ENCODE data around the gene TADA1.

Gene TADA1

DNA sequence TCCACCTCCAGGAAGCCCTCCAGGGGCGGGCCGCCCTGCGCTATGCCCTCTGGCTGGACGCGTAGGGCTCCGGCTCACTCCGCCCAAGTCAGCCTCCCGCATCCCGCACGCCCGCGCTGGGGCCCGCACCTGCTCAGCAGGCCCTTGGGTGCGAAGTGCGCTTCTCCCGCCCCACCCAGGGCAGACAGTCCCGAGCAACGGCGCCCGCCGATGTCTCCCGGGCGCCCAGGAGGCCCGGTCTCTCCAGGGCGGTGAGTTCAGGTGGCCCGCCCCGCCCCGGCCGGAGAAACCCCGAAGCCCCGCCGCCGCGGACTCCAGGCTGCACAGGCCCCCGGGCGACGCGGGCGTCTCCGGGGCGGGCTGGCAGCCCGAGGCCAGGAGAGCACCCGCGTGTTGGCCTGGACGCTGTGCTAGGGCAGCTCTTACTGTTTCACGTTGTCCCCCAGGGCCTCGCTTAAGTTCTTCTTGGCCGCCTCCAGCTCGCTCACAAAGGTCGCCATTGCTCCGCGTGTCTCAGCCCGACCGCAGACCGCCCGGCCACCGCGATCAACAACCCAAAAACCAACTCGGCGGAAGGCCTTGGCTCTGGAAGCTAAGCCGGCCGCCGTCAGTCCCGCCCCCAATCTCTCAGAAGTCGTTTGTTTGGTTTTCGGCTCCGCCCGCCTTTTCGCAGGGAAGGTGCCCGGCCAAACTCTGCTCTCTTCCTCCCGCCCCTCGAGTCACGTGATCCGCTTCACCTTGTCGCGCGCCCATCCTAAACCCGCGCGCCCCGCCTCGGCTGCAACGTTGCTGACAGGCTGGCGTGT is at the start of gene TADA1:
Gene TADA1, minus strand, starts transcription at position 531 of the 806 bp plus-strand sequence. Its CDS starts 31 bp downstream, at position 500.
- peak; percentile 97 for DNase-seq

DNA sequence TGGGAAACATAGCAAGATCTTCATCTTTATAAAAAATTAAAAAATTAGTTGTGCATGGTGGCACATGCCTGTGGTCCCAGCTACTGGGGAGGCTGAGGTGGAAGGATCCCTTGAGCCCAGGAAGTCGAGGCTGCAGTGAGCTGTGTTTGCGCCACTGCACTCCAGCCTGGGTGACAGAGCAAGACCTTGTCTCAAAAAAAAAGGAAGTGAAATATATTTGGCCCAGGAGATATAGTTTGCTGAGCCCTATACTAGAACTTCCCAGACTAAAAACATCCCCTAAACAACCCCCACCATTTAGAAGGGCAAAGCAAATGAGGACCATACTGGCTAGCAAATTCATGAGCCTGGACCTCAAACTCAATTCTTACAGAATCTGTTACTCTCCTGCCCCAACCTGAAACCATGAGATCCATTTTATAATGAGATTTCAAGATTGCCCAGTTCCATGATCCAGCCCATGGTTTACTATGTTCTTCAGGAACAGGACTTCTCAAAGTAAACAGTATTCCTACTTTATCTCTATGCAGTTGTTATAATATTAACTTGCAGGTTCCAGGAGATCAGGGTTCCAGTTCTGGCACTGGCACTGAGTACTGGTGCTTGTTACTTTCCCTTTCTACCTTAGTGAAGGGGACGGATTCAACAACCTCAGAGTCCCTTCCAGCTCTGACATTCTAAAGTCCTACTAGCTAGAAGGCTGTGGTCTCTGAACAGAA is 48.9 kb upstream of the TADA1 start:
- no peak for DNase-seq

- peak; percentile 0 to 39 for DNase-seq
These were observed 44.8 kb upstream of the TADA1 start for GRCh38 chr1:166920561-166921475.

- no peak for DNase-seq
These were observed 42.9 kb upstream of the TADA1 start for GRCh38 chr1:166918956-166919316.

DNA sequence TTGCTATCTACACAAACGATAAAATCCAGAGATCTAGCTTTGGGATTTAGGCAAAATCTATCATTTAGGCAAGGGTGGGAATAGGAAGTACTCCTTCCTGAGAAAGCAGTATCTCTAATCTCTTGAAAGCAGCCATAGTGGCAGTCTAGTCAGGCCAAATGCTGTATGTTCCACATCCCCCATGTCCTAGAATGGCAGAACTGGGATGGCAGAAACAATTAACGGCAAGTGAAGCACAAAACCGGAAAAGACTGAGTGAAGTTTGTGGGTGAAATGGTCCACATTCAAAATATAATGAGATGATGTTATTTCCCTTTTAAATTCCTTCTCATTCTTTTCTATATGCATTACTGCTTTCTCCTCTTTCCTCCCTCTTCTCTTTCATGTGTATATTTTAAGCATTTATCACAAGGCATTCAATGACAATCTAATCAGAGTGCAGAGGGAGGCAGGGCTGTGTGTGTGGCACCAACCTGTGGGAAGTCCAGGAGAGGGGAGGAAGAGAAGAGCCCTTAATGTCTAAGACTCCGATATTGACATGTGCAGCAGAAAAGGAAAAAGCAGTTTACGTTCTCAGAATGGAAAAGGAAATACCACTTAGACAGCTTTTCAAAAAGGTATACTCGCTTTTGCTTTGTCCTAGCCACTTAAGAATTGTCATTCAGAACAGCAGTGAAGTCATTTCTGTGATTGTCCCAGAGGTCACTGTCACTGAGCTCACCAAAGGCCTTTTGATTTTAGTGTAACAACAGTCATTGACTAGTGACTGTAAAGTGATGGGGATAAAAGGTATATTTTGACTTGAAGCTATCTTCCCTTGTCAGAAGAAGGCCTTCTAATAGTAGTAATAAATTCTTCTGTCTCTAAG is 42.3 kb upstream of the TADA1 start:
- no peak for DNase-seq

DNA sequence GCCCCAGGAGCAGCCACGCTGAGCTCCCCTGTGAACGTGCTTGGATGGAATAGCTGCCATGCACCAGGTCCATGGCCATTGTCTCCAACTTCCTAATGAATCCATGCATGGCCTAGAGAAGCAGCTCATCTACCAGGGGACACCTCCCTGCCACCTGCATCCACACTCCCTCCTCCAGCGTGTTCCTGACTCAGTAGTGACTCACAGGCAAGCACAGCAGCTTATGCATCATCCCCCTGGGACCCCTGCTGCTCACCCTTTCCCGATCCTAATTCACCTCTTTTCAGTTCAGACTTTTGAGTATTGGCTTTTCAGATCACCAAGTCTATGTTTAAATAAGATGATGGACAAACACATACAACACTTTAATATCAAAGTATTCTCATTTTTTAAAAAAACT is 39.9 kb upstream of the TADA1 start:
- DNase-seq = no peak

DNA sequence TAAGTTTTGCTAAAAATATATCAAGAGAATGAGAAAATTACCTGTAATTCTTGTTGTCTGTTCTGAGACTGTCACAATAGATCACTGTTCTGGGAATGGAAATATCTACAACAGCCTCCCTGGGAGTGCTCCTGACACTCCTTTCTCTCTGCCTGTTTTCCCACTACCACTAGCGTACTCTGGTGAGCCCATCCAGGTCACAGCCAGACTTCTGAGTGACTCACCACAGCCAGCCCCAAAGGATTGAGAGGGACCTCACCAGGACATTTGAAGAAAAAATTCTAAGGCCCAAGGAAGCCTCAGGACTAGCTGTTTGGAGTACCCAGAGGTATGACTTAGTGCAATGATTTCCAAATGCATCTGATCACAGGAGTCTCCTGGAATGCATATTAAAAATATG is 39.0 kb upstream of the TADA1 start:
- no peak for DNase-seq

DNA sequence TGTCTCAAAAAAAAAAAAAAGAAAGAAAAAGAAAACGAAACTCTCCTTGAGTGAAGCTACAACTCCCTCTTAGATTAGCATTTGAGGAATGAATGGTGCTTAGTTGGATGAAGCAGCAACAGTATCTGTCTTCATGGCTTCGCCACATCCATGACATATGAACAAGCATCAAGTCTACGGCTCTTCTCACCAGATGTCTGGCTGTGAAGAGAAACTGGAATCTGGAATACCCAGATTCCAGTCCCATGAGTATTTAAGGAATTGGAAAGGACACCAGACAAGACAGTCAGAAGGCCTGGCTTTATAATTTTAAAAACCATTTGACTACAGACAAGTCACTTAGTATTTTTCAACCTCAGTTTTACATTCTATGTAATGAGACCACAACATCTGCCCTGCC is 38.0 kb upstream of the TADA1 start:
- no peak for DNase-seq

DNA sequence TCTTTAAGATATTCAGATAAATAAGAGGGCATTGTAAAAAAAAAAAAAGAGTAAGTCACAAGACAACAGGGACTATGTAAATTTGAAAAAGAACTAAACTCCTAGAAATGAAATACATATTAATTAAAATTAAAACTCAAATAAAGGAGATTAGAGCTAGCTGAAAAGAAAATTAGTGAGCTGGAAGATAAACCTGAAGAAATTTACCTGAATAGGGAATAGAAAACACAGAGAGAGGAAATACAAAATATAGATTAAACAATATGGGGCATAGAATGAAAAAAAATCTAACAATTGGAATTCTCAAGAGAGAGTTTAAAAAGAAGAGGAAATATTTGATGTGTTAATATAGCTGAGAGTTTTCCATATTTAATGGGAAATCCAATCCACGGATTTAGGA is 35.6 kb upstream of the TADA1 start:
- DNase-seq = no peak

DNA sequence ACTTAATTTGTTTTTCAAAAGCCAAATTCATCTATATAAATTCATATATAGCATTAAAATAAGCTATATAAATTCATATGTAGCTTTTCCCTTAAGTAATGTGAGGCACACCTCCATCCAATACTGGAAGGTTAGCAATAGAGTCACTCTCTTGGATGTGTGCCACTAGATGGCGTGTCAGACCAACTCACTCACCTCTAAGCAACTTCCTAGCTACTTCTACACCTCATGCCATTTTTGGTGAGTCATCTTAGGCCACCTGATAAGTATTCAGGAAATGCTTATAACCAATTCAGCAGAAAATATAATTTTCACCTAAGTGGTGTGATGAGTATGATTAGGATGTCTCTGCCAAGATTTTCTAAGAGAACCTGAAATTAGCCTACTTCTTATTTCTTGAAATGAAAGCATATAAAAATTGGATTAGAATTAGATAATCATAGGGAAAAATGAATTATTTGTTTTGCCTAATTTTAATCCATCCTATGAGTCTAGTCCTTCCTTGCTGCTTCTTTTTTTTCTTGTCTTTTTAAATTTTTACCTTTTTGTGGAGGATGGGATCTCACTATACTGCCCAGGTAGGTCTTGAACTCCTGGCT is 34.4 kb upstream of the TADA1 start:
- peak; percentile 10 to 77 for DNase-seq

GRCh38 chr1:166908942-166909341 is 32.9 kb upstream of the TADA1 start:
- no peak for DNase-seq

DNA sequence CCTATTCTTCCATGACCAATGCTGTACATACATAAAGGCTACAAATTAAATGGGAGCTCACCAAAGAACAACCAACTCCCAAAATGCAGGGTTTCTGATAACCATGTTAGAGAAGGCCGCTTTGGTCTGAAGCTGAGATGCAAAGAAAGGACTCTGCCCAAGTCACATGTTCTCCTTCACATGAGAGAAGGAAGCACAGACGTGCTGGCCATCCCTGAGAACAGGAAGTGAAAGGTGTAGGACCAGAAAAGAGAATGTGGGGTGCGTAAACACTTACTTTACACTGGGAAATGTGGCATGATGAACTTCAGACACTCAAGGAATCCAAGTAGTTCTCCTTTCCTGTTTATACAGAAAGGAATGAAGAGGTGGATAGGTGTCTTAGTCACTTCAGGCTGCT is 31.7 kb upstream of the TADA1 start:
- no peak for DNase-seq

GRCh38 chr1:166907051-166907450 is 31.0 kb upstream of the TADA1 start:
- DNase-seq = no peak

- DNase-seq = no peak
These were observed 30.6 kb upstream of the TADA1 start for GRCh38 chr1:166906647-166907046.

DNA sequence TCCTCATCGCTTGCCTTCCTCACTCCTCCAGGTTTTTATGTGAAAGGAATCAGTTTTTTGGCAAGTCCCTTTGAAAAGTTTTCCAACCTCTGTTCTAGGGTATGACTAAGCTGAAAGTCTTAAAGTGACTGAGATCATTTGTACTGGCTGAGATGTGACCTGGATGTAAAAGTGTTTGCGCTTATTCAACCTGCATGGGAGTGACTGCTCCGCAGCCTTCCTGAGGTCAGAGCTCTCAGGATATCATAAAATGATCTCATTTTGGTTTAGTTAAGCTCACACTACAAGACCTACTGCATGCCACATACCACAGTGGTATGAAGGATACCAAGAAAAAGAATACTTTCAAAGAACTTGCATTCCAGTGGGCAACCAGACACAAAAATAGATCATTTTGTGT is 29.8 kb upstream of the TADA1 start:
- DNase-seq = no peak

- DNase-seq = no peak
These were observed 29.1 kb upstream of the TADA1 start for GRCh38 chr1:166905136-166905535.

DNA sequence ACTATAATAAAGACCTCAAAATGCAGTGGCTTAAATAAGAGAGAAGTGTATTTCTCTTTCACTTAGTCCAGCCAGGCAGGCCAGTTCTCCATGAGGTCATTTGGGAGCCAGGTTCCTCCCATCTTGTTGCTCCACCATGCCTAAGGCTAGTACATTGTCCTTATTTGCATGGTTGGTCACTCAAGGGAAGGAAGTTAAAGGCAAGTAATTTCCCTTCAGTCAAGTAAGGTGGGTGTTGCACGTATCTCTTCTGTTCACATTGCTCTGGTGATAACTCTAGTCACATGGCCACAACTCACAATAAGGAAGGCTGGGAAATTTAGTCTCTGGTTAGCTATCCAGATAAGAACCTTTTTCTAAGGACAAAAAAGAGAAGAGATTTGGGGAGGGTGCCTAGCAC is 27.2 kb upstream of the TADA1 start:
- no peak for DNase-seq

- DNase-seq = no peak
These were observed 26.2 kb upstream of the TADA1 start for GRCh38 chr1:166902279-166902678.

DNA sequence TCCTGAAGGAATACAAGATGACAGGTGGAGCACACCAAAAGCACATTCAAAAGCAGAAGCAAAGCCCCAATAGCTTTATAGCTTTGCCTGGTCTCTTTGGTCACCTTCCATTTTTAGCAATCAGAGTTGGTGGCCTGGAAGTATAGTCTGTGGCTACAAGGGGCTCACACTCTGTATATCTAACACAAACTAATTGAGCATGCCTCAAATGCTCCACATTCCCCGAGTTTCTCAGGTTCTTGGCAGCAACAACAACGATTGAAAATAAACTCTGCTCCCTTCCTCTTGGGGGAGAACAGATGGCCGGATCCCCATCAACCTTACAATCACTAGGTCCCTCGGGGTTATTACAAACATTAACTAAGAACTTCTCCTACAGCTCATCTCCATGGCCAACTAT is 24.9 kb upstream of the TADA1 start:
- DNase-seq = peak; percentile 19 to 41

- no peak for DNase-seq
These were observed 23.7 kb upstream of the TADA1 start for GRCh38 chr1:166899769-166900168.

- no peak for DNase-seq
These were observed 19.7 kb upstream of the TADA1 start for GRCh38 chr1:166895766-166896165.

DNA sequence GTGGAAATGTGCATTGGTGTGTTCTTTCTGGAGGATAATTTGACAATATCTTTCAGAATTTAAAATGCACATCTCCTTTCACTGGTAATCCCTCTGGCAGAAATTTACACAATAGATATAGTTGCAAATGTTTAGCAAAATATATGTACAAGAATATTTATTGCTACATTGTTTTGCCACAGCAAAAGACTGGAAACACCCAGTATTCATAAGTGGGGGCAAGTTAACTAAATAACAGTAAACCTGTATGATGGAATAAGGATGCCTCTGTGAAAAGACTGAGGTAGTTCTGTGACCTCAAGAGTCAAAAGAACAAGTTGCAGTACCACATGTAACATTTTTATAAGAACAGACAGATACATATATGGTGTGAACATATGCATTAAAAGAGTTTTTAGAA is 13.7 kb upstream of the TADA1 start:
- DNase-seq = no peak

All from NCI-H524 (cell line).